Heart left ventricle (tissue), 13 donors: Measurements from ENCODE around the gene SLC39A9.
"Not testable (repeated sequence)": the region's sequence is repeated elsewhere in the genome, so short reads cannot be mapped to it uniquely, and the experiment has no call there.

Experiments
- CTCF ChIP-seq, 12 donors: fragments of 200-600 bp; sonication (generic) in 4 of 12; IDR thresholded peaks; one replicate each; pipeline versions ENCODE4 v1.5.0 to v1.8.0; 2018 to 2022; ENCODE audit warnings: antibody characterized with exemption in 12 of 12, mild to moderate bottlenecking in 5 of 12
- POLR2A ChIP-seq, 2 donors: fragments of 450-650 bp; IDR thresholded peaks; one replicate each; pipeline ENCODE4 v1.6.1; 2017; ENCODE audit warnings: antibody characterized with exemption in 2 of 2, mild to moderate bottlenecking in 2 of 2, moderate library complexity in 2 of 2
- donor health status: ischemic (EF 13 %, LVEDD 7.1; RV severe dilation, severe dysfunction).
- donor health status: DM: no; HTN: yes; CAD: no.
- donor health status: DM: no; HTN: no; CAD: no.
- donor health status: ischemic (EF 25% LVEDD 6.9; RV normal size, moderate dysfunction).
- donor health status: ischemic (EF 25% LVEDD 5.7; RV mildly dilated, moderate dysfunction).
- donor health status: ischemic (EF 35%, LVEDD 5.7; RV mildly dilated, moderate dysfunction).
- donor health status: nonischemic (EF 11% LVEDD 7.7; RV severe dilation, severe dysfunction).
- donor health status: DM: yes; HTN: yes; CAD: no.
- donor health status: PGD.
- donor health status: ischemic (EF 29% LVEDD 5.4; RV normal size, mild dysfunction).
- donor health status: nonischemic (EF 23%, LVEDD 6.1; RV moderate dilation, normal function).

GRCh38 chr14:69391400-69391799 is 7.1 kb upstream of the SLC39A9 start:
- not testable (repeated sequence) for TF ChIP-seq CTCF, POLR2A (IDR thresholded peaks at IDR 0.05)
